EL (cell line): ENCODE results near the gene TTC9C.
"Not testable (repeated sequence)": the region's sequence is repeated elsewhere in the genome, so short reads cannot be mapped to it uniquely, and the experiment has no call there.

Experiments used
- DNase-seq: peaks from one replicate; pipeline ENCODE4 v3.0.0-alpha.2; 2016

TTC9C gene

DNA sequence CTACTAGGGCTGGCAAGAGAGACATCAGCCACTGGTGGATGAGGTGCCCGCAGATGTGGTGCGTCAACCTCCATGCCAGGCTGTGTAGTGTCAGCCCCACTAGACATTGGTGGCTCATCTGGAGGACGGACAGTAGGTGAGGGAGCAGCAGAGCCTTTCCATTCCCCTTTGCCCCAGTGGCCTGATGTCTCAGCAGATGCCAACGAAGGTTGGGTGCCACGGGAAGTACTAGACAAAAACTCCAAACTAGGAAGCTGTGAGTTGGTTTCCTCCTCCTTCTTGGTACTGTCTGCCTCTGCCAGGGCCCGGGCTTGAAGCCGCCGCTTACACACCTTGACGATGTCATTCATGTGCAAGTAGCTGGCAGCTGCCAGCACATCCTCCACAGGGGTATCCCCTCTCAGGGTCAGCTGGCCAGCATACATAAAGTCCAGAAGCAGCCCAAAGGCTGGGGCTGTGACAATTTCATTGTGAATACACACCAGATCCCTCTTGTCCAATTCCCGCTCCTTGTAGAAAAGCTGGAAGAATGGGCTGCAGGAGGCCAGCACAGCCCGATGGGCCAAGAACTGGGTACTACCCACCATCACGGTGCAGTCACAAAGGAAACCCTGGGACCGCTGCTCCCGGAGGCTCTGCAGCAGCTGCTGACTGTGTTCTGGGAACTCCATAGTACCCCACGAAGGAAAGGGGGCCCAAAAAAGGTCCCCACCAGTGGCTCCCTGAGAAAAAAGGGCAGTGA, 24.9 kb downstream of the TTC9C start:
- no peak for DNase-seq

GRCh38 chr11:62753736-62754603, 25.7 kb downstream of the TTC9C start, which contains the start of gene ZBTB3:
Gene ZBTB3 (minus strand): TSS chr11:62754160. CDS start chr11:62753664, 496 bp downstream.
- DNase-seq: peak; percentile 99

DNA sequence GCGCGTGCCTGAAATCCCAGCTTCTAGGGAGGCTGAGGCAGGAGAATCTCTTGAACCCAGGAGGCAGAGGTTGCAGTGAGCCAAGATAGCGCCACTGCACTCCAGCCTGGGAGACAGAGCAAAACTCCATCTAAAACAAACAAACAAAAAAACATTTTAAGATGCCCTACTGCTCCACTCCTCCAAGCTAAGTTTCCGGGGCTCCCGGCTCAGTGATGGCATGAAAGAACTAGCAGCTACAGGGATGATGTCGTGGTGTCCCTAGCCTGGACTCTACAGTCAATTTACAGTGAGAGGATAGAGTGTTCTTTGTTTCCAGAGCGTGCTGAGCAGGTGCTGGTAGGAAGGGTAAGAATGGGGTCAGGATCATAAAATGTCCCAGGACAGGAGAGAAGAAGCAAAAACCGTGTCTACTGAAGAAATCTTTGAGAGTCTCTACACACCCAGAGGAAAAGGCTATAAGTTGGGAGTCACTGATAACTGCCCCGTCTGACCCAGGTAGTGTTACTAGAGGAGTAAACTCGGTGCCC, 26.9 kb downstream of the TTC9C start:
- DNase-seq: no peak

GRCh38 chr11:62757846-62758788, 29.8 kb downstream of the TTC9C start:
- no peak for DNase-seq

GRCh38 chr11:62760867-62761227, 32.6 kb downstream of the TTC9C start:
- not testable (repeated sequence) for DNase-seq

DNA sequence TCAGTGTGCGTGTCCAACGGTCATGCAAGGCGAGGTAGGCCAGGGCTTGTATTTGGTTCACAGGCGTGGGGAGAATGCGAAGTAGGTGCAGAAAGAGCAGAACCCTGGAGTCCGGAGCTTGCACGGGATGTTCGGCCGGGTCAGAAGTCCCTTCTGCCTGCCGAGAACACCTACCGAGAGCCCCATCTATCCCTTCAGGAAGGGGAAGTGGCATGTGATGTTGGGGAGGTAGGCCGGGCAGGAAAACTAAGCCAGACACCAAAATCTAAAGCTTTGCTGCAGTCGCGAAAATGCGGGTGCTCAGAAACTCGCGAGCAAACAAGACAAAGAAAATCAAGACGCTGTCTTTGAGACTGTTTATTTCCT, 42.5 kb downstream of the TTC9C start:
- DNase-seq: no peak

DNA sequence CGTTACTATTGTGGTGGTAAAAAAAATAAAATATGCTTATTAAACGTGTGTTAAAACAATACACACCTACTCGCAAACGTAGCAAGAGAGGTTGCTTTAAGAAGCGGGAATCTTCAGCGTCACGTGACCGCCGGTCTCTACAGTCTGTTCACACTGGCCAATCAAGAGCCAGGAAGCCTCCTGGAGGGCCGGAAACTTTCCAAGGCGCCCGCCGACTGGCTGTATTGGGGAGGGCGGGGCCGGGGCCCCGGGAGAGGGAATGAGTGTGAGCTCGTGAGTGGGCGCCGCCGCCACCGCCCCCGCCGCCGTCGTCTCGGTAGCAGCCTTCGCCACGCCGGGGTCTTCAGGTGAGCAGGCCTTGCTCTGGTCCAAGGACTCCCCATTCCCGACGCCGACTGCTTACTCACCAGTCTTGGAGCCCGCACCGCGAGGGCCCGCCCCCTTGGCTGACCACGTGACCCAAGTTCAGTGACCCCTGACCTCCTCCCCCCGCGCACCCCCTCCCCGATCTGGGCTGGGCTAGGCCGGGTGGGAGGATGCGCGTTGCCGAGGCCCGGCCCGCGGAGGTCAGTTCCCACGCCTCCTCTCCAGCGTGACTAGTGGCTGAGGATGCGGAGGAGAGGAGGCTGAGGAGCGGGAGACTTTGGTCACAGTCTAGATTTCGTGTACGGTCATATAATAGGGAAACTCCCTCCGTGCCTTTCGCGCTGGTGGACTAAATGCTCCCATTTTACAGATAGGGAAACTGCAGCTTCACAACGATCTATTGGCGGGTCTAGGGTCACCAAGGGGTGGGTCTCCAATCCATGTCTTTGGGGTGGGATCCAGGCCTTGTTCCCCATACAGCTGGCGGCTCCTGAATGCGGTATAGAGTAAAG, 43.1 kb downstream of the TTC9C start, which contains the start of gene TAF6L:
TSS of gene TAF6L (plus strand) at position 253 of the 878 bp plus-strand sequence. CDS start 4,388 bp downstream, outside the sequence.
- peak; percentile 98 for DNase-seq

DNA sequence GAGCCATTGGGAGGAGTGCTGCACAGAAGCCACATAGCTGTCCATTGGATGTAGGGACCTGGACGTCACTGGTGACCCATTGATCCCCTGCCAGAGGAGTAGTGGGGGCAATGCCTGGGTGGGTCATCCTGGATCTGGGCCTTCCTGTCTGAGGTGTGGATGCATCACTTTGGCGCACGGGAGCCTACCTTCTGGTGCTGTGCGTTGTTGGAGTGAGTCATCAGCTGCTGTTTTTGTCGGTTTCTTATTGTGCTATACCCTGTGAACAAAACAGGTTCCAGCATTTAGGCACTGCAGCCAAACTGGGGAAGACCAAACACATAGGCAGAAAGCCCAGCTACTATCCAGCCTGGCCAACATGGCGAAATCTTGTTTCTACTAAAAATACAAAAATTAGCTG, 46.1 kb downstream of the TTC9C start:
- DNase-seq: no peak

DNA sequence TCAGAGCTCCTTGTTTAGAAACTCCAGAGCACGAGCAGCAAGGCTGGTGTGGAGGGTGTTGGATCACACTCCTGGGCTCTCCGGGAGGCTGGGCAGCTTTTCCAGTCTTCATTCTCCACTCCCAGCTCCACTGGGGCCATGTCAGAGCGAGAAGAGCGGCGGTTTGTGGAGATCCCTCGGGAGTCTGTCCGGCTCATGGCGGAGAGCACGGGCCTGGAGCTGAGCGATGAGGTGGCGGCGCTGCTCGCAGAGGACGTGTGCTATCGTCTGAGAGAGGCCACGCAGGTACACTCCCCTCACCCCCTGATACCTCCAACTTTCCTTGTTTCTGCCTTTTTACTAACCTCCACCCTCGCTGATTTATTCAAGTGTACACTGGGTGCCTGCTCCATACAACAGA, 47.4 kb downstream of the TTC9C start:
- DNase-seq: no peak

DNA sequence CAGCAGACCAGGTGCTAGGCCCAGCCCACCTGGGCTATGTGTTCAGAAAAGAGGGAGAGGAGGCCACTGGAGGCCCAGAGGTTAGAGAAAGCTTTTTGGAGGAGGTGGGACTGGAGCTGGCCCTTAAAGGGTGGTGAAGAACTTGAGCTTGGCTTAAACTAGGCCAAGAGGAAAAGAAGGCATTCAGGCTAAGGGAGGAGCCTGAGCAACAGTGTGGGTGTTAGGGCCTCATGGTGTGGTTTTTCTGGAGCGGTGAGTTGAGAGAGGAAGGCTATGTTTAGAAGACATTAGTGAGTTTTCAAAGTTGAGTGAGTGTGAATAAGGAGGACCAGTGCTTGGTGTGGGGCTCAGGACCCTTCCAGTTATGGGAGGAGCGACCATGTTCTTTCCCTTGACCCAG, 49.1 kb downstream of the TTC9C start:
- no peak for DNase-seq

GRCh38 chr11:62778441-62778840, 50.2 kb downstream of the TTC9C start:
- DNase-seq: no peak

GRCh38 chr11:62782753-62783152, 54.5 kb downstream of the TTC9C start:
- no peak for DNase-seq

GRCh38 chr11:62786318-62787004, 58.2 kb downstream of the TTC9C start:
- peak; percentile 83 for DNase-seq

DNA sequence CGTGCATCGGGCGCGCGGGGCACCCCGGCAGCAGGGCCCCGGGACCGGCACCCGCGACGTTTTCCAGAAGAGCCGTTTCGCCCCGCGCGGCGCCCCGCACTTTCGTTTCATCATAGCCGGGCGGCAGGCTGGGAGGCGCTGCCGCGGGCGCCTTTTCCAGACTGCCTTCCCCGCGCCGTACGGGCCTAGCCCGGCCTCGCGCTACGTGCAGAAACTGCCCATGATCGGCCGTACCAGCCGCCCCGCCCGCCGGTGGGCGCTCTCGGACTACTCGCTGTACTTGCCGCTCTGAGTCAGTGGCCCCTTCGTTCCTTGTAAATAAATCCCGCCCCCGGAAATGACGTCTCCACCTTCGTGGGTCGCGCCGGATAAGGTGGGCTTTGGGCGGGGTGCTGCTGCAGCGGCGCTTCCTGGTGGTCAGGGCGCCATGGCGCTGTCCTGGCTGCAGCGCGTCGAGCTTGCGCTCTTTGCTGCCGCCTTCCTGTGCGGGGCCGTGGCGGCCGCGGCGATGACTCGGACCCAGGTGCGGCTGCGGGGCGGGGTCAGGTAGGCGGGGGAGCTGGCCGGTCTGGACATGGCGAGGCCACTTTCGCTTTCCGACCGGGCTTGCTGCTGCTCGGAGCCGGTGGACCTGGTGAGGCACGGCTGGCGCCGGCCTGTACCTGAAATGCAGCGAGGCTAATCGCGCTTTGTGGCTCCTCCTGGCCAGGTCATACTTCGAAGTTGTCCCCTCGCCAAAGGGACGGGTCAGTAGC, 58.9 kb downstream of the TTC9C start, which contains the start of gene TMEM179B:
TSS of gene TMEM179B (plus strand) at position 398 of the 755 bp plus-strand sequence. CDS start at position 428, 30 bp downstream.
- peak; percentile 99 for DNase-seq
